Neural cell (in vitro differentiated cells): ENCODE results near the gene SPEG. TPM values are rescaled to one million over a fixed set of nuclear protein-coding genes. Genes with fewer than 3 reads are reported as not detected.

Experiments
- H2AFZ ChIP-seq: fragments of 200-600, 300-800 bp; sonication (generic), shearing (Covaris generic); 2 replicates; pipeline ENCODE4 v1.6.0; 2014; ENCODE audit warnings: low read depth, mild to moderate bottlenecking, antibody characterized with exemption, low read length, moderate library complexity
- H3F3A ChIP-seq: fragments of 200-600 bp; shearing (Covaris generic); 2 replicates; pipeline ENCODE4 v1.6.1; 2016; ENCODE audit warnings: mild to moderate bottlenecking, moderate library complexity, mixed read lengths, antibody characterized with exemption, low read length; ENCODE audit not compliant: insufficient read depth, poor library complexity, severe bottlenecking
- H3K27ac ChIP-seq: fragments of 200-600, 300-800 bp; sonication (generic), shearing (Covaris generic); 2 replicates; pipeline ENCODE4 v1.5.1; 2014; ENCODE audit warnings: mild to moderate bottlenecking, low read length, moderate library complexity
- H3K27me3 ChIP-seq: fragments of 300-800, 200-600 bp; sonication (generic), shearing (Covaris generic); 2 replicates; pipeline ENCODE4 v1.6.0; 2014; ENCODE audit warnings: mild to moderate bottlenecking, low read depth, low read length, moderate library complexity; ENCODE audit not compliant: insufficient read depth
- H3K36me3 ChIP-seq: fragments of 300-800, 200-600 bp; sonication (generic), shearing (Covaris generic); 2 replicates; pipeline ENCODE4 v1.5.1; 2014; ENCODE audit warnings: mild to moderate bottlenecking, antibody characterized with exemption, low read length, moderate library complexity; ENCODE audit not compliant: insufficient read depth
- H3K4me2 ChIP-seq: fragments of 300-800, 200-600 bp; sonication (generic), shearing (Covaris generic); 2 replicates; pipeline ENCODE4 v1.6.0; 2014; ENCODE audit warnings: mild to moderate bottlenecking, low read length
- H3K4me3 ChIP-seq: fragments of 300-800, 200-600 bp; sonication (generic), shearing (Covaris generic); 2 replicates; pipeline ENCODE4 v1.5.1; 2014; ENCODE audit warnings: mild to moderate bottlenecking, low read length, moderate library complexity
- H3K79me2 ChIP-seq: fragments of 200-600 bp; shearing (Covaris generic); replicated peaks from 2 replicates; pipeline ENCODE4 v1.6.0; 2014; ENCODE audit warnings: mild to moderate bottlenecking, low read length, moderate library complexity; ENCODE audit not compliant: insufficient read depth
- H3K9ac ChIP-seq: fragments of 300-800, 200-600 bp; sonication (generic), shearing (Covaris generic); 2 replicates; pipeline ENCODE4 v1.6.1; 2016; ENCODE audit warnings: mild to moderate bottlenecking, low read length, mixed read lengths
- H3K9me2 ChIP-seq: fragments of 200-600 bp; shearing (Covaris generic); 2 replicates; pipeline ENCODE4 v1.6.1; 2016; ENCODE audit warnings: mild to moderate bottlenecking, low read length, mixed read lengths; ENCODE audit not compliant: insufficient read depth
- H3K9me3 ChIP-seq: fragments of 200-600, 300-800 bp; sonication (generic), shearing (Covaris generic); 2 replicates; pipeline ENCODE4 v1.6.1; 2016; ENCODE audit warnings: mild to moderate bottlenecking, mixed run types, low read length, moderate library complexity, mixed read lengths
- H4K20me1 ChIP-seq: fragments of 200-600 bp; shearing (Covaris generic); 2 replicates; pipeline ENCODE4 v1.6.1; 2016; ENCODE audit warnings: mild to moderate bottlenecking, mixed run types; ENCODE audit not compliant: insufficient read depth
- EP300 ChIP-seq: fragments of 450-650 bp; conservative IDR thresholded peaks from 2 replicates; pipeline ENCODE4 v1.6.1; 2014; ENCODE audit warnings: antibody characterized with exemption, mild to moderate bottlenecking, moderate library complexity; ENCODE audit not compliant: poor library complexity, severe bottlenecking
- EZH2 ChIP-seq: fragments of 200-600, 300-800 bp; shearing (Covaris generic), sonication (generic); IDR thresholded peaks from 2 replicates; pipeline ENCODE4 v1.6.1; 2014; ENCODE audit warnings: antibody characterized with exemption, low read length, borderline replicate concordance, mild to moderate bottlenecking; ENCODE audit not compliant: insufficient read depth, poor library complexity, severe bottlenecking
- MXI1 ChIP-seq: fragments of 450-650 bp; conservative IDR thresholded peaks from 2 replicates; pipeline ENCODE4 v1.6.1; 2014; ENCODE audit warnings: antibody characterized with exemption, mild to moderate bottlenecking; ENCODE audit not compliant: poor library complexity, severe bottlenecking
- POLR2AphosphoS5 ChIP-seq: IDR thresholded peaks from 2 replicates; pipeline ENCODE4 v1.6.1; 2012
- REST ChIP-seq: IDR thresholded peaks from 2 replicates; pipeline ENCODE4 v1.6.1; 2012; ENCODE audit warnings: borderline replicate concordance
- SMC3 ChIP-seq: fragments of 450-650 bp; conservative IDR thresholded peaks from 2 replicates; pipeline ENCODE4 v1.6.1; 2014; ENCODE audit warnings: antibody characterized with exemption, mild to moderate bottlenecking, moderate library complexity; ENCODE audit not compliant: poor library complexity
- TAF1 ChIP-seq: IDR thresholded peaks from 2 replicates; pipeline ENCODE4 v1.6.1; 2012; ENCODE audit warnings: low read depth
- polyA plus RNA-seq: library from polyadenylated mRNA; depleted of rRNA; stranded (reverse); fragments of >200 nt; gene quantifications from 2 replicates; pipeline ENCODE4 v1.2.3, GENCODE V29; 2014

Gene SPEG
- polyA plus RNA-seq, 1 donor from 2014 or later, result 58.3 TPM

- H3K36me3 ChIP-seq, result no peaks in the 10 kb centered on the region
- peak overlapping the region; percentile 59 for H3K9ac ChIP-seq
- no peak overlapping the region for H3K4me2 ChIP-seq
- H3K9me3 ChIP-seq, result no peaks in the 10 kb centered on the region
- H3K27me3 ChIP-seq, result no peaks in the 10 kb centered on the region
- peak overlapping the region; percentile 59 for H3K4me3 ChIP-seq
- no peak overlapping the region for H2AFZ ChIP-seq
- H3K9me2 ChIP-seq, result no peaks in the 10 kb centered on the region
- H4K20me1 ChIP-seq, result no peaks in the 10 kb centered on the region
- no peak for TF ChIP-seq EZH2
- no peak for TF ChIP-seq TAF1
- TF ChIP-seq EP300, result no peak
- no peak for TF ChIP-seq POLR2AphosphoS5
- no peak for TF ChIP-seq SMC3
- no peak for TF ChIP-seq REST
- H3K79me2 ChIP-seq, result no peaks in the 10 kb centered on the region
- H3F3A ChIP-seq, result no peaks in the 10 kb centered on the region
- H3K27ac ChIP-seq, result no peak overlapping the region
Observed at GRCh38 chr2:219514836-219515235, 80.2 kb downstream of the SPEG start.

- H3K27ac ChIP-seq, result no peak overlapping the region
- H3K4me3 ChIP-seq, result no peak overlapping the region
- H3K27me3 ChIP-seq, result no peaks in the 10 kb centered on the region
Observed at GRCh38 chr2:219515874-219516629, 81.4 kb downstream of the SPEG start.

More at GRCh38 chr2:219515874-219516629, 81.4 kb downstream of the SPEG start:
- Histone ChIP-seq H3K36me3 (no peaks in the 10 kb centered on the region), H3K4me2 (no peak overlapping the region), H3F3A (no peaks in the 10 kb centered on the region), H2AFZ (no peak overlapping the region), H3K79me2 (no peaks in the 10 kb centered on the region), H3K9me3 (no peaks in the 10 kb centered on the region), H3K9me2 (no peaks in the 10 kb centered on the region), H3K9ac (no peak overlapping the region), H4K20me1 (no peaks in the 10 kb centered on the region)
- TF ChIP-seq POLR2AphosphoS5 (no peak), MXI1 (no peak), SMC3 (no peak), EZH2 (no peak), REST (no peak), EP300 (no peak)
